HL-60/S4 (cell line): Measurements from ENCODE around the gene GRK7.
"Not testable (repeated sequence)": the region's sequence is repeated elsewhere in the genome, so short reads cannot be mapped to it uniquely, and the experiment has no call there.

Experiments
- in situ Hi-C: fragments of 300-500 bp; cut with MboI; formaldehyde crosslinking; loops from 2 replicates; pipeline ENCODE4 v1.14.3; 2022; ENCODE audit warnings: low sequenced_read_pairs

GRK7 gene

DNA sequence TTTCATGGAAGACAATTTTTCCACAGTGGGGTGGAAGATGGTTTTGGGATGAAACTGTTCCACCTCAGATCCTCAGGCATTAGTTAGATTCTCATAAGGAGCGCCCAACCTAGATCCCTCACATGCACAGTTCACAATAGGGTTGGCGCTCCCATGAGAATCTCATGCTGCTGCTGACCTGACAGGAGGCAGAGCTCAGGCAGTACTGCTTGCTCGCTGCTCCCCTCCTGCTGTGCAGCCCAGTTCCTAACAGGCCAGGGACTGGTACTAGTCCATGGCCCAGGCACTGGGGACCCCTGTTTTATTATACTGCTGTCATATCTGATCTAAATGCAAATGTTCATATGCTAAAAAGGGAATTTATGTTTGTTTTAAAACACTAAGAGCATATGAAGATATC, 9.8 kb upstream of the GRK7 start:
- in situ Hi-C loops: no loop called here

GRCh38 chr3:141754032-141754431, 9.2 kb upstream of the GRK7 start:
- in situ Hi-C loops: no loop called here

- in situ Hi-C loops: not testable (repeated sequence)
Measured at GRCh38 chr3:141762552-141762951, 656 bp upstream of the GRK7 start.

- in situ Hi-C loops: no loop called here
Measured at GRCh38 chr3:141764045-141764444, 837 bp downstream of the GRK7 start.

- in situ Hi-C loops: no loop called here
Measured at GRCh38 chr3:141764465-141764864, 1.3 kb downstream of the GRK7 start.

GRCh38 chr3:141764986-141765385, 1.8 kb downstream of the GRK7 start:
- in situ Hi-C loops: no loop called here

- in situ Hi-C loops: no loop called here
Measured at GRCh38 chr3:141767066-141767465, 3.9 kb downstream of the GRK7 start.

DNA sequence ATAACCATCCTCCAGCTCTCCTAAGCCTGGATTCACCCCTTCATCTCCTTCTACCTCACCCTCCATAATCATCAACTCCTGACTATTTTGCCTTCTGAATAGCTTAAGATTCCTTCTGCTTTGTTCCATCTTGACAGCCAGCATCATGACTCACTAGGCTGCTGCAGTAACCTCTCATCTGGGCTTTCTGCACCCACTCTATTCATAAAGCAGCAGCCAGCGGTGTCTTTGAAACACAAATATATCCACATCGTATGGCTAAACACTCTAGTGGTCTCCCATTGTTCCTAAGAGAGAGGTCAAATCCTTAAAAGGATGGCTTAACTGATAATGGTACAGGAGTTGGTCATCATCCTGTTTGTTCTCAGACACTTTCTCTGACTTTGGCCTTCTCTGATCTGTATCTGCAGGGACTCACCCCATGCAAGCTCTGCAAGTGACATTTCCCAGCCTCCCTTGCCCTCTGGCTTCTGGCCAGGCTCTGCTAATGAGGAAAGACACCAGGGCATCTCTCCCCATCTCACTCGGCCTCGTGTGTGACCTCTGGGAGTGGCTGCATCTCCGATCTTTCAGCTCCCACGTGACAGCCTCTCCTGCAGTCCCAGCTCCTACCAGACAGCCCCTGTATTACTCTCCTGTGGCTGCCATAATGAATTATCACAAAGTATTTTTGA, 6.2 kb downstream of the GRK7 start:
- in situ Hi-C loops: no loop called here

DNA sequence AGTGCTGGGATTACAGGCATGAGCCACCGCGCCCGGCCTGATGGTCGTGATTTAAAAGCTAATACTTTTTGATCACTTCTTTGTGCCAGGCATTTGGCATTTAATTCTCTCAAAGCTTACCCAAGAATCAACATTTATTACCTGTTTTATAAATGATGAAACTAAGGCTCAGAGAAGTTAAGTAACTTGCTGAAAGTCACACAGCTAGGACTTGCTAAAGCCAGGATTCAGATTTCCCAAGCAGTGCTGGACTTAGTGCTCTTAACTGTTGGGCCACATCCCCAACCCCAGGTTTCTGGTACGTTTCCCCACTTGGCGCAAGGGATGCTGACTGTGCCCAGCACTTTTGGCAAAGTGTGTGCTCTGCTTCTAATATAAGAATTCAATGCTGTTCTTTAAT, 10.5 kb downstream of the GRK7 start:
- in situ Hi-C loops: no loop called here

DNA sequence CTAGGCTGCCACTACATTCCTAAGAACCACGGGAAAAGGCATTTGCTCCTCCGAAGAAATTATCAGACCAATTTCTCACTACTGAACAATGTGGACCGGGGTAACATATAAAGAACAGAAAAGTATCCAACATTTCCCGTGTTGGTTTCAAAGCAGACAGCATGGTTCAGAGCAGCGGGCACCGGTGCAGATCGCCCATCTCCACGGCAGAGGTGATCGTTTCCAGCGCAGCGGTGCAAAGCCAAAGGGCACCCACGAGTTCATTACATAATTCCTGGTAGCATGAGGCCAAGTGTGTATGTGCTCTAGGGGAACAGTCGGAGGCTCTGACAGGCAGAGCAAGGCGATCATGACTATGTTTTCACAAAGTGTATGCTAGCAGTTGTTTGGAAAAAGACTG, 13.2 kb downstream of the GRK7 start:
- in situ Hi-C loops: no loop called here

DNA sequence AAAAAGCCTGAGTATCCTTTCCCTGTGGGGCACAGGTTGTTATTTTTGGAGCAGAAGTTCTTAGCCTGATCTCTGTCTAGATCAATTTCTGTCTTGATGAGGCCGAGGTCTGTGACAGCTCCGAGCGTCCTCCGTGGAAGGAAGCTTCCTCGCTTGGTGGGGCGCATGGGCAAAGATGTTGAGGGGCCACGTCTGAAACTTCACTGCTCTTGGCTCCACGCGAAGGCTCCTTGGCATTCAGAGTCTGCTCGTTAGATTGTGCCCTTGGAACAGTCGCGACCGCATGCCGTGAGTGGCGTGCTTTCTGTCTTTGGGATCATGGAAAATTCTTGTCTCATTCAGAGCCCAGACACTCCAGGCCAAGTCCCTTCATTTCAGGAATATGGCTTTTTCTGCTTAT, 13.7 kb downstream of the GRK7 start:
- in situ Hi-C loops: no loop called here

DNA sequence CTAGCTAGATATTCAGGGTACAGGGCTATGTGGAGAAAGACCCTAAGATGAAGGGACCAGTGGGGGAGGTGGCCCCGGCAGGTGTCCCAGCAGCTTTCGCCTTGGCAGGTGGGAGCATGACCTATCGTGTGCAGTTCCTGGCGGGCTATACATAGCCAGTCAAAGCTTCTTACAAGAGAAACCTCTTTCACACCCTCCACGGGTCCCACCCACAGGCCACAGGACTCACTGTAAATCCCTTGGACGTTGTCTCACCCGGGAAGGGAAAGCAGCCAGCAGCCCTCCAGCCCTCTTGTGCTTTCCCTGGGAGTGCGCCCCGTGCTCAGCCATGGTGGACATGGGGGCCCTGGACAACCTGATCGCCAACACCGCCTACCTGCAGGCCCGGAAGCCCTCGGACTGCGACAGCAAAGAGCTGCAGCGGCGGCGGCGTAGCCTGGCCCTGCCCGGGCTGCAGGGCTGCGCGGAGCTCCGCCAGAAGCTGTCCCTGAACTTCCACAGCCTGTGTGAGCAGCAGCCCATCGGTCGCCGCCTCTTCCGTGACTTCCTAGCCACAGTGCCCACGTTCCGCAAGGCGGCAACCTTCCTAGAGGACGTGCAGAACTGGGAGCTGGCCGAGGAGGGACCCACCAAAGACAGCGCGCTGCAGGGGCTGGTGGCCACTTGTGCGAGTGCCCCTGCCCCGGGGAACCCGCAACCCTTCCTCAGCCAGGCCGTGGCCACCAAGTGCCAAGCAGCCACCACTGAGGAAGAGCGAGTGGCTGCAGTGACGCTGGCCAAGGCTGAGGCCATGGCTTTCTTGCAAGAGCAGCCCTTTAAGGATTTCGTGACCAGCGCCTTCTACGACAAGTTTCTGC, 15.0 kb downstream of the GRK7 start:
- in situ Hi-C loops: no loop called here

DNA sequence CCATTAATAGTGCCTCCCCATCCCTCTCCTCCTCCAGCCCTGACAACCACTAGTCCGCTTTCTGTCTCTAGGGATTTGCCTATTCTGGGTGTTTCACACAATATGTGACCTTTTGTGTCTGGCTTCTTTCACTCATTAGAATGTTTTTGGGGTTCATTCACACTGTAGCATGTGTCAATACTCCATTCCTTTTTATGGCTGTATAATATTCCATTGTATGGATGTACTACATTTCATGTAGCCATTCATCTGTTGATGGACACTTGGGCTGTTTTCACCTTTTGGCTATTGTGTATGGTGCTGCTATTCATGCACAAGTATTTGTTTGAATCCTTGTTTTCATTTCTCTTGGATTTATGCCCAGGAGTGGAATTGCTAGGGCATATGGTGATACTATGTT, 16.5 kb downstream of the GRK7 start:
- in situ Hi-C loops: no loop called here

DNA sequence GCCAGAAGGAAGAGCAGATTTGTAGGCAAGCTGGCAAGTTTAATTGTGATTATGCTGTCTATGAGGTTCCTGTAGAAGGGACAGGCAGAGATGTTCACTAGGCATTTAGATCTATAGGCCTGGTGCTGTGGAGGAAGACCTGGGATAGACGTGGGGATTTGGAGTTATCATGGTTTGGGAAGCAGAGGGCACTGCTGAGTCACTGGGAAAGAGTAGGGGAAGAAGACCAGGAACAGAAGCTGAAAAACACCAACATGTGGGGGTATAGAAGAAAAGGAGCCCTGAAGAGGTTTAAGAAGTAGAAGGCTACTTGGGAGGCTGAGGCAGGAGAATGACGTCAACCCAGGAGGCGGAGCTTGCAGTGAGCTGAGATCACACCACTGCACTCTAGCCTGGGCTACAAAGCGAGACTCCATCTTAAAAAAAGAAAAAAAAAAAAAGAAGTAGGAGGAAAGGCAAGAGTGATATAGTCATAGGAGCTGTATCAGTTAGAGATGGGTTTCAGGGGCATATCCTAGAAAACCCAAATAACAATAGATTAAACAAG, 19.3 kb downstream of the GRK7 start:
- in situ Hi-C loops: no loop called here

GRCh38 chr3:141783632-141784031, 20.4 kb downstream of the GRK7 start:
- in situ Hi-C loops: no loop called here

DNA sequence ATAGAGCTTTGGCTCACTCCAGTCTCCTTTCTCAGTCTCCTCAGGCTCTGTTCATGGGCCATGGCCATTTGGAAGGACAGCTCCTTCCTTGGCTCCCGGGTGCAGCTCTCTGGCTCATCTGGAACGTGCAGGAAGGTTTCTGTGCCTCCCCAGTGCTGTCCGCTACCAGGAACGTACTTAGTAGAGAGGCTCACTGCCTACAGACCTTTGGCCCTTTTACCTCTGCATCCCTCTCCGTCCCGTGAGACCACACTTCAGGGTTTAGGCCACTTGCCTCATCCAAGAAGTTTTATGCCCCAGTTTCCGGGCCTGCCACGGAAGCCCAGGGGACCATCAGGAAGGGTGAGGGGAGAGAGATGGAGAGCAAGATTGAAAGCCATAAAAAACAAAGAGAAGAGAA, 20.9 kb downstream of the GRK7 start:
- in situ Hi-C loops: no loop called here

DNA sequence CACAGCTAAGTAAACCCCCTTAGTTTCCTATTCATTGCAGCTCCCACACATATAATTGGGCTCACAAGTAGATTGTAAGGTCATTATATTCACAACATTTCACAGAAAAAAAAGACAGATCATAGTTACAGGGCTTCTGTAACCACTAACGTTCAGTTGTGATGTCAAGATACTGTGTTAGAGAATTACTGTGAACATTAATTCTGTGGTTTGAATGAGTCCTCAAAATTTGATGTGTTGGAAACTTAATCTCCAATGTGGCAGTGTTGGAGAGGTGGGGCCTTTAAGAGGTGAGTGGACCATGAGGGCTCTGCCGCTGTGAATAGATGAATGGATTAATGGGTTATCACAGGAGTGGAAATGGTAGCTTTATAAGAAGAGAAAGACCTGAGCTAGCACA, 21.3 kb downstream of the GRK7 start:
- in situ Hi-C loops: no loop called here

- in situ Hi-C loops: no loop called here
Measured at GRCh38 chr3:141788149-141788548, 24.9 kb downstream of the GRK7 start.

DNA sequence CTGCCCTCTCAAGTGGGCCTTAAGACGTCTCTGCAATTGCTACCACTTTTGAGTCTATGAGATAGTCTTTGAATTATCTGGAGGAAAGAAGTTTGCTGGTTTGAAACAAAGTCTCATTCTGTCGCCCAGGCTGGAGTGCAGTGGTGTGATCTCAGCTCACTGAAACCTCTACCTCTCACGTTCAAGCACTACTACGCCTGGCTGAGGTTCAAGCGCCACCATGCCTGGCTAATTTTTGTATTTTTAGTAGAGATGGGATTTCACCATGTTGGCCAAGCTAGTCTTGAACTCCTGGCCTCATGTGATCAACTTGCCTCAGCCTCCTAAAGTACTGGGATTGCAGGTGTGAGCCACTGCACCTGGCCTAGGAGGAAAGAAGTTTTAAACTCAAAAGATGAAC, 25.5 kb downstream of the GRK7 start:
- in situ Hi-C loops: not testable (repeated sequence)

- in situ Hi-C loops: no loop called here
Measured at GRCh38 chr3:141789281-141789680, 26.1 kb downstream of the GRK7 start.

- in situ Hi-C loops: no loop called here
Measured at GRCh38 chr3:141790171-141790570, 27.0 kb downstream of the GRK7 start.

GRCh38 chr3:141792495-141792894, 29.3 kb downstream of the GRK7 start:
- in situ Hi-C loops: no loop called here
